HEK293 (cell line): ENCODE data around the gene PDGFA.
A peak's percentile ranks its signal among the peaks of the same experiment; 100 is the strongest.

Experiments
- CTCF ChIA-PET: fragments of 350-600 bp; formaldehyde crosslinking; extraction: SDS; loops from one replicate; lab custom pipeline; 2021; ENCODE audit warnings: antibody characterized with exemption; lab: Yijun Ruan, JAX
- POLR2A ChIA-PET: fragments of 300-600 bp; formaldehyde crosslinking; extraction: SDS; loops from one replicate; lab custom pipeline; 2020; ENCODE audit warnings: antibody characterized with exemption, inconsistent platforms; lab: Yijun Ruan, JAX
- H3K27ac ChIP-seq: fragments of 200-500 bp; sonication (Bioruptor generic); 2 replicates; pipeline ENCODE4 v1.5.1; 2014; ENCODE audit warnings: low read depth, low read length, control low read depth, inconsistent platforms; ENCODE audit errors: extremely low read depth
- H3K36me3 ChIP-seq, 2 experiments: fragments of 200-500 bp in 1 of 2; sonication (Bioruptor generic) in 1 of 2; 1 replicate in 1 of 2; 2 replicates in 1 of 2; pipeline ENCODE4 v1.5.1; 2014 to 2017; ENCODE audit warnings: inconsistent platforms in 2 of 2, low read length in 2 of 2; ENCODE audit not compliant: control insufficient read depth in 2 of 2, insufficient read depth in 1 of 2
- H3K4me1 ChIP-seq: fragments of 200-500 bp; sonication (Bioruptor generic); 2 replicates; pipeline ENCODE4 v1.5.1; 2014; ENCODE audit warnings: mild to moderate bottlenecking, low read length, inconsistent platforms; ENCODE audit not compliant: control insufficient read depth, insufficient read depth
- H3K4me3 ChIP-seq: 2 replicates; pipeline ENCODE4 v1.5.1; 2011; ENCODE audit warnings: low read depth, mild to moderate bottlenecking, control low read depth, low read length, moderate library complexity
- H3K9me3 ChIP-seq: fragments of 200-500 bp; sonication (Bioruptor generic); 2 replicates; pipeline ENCODE4 v1.5.1; 2014; ENCODE audit warnings: low read depth, low read length, inconsistent platforms; ENCODE audit not compliant: control insufficient read depth, insufficient read depth
- BCL11A ChIP-seq: fragments of 450-650 bp; formaldehyde crosslinking; IDR thresholded peaks from 2 replicates; pipeline ENCODE4 v1.5.1; 2016; ENCODE audit warnings: low read depth, missing biosample characterization, missing genetic modification characterization
- KLF17 ChIP-seq: fragments of 450-650 bp; formaldehyde crosslinking; IDR thresholded peaks from 2 replicates; pipeline ENCODE4 v1.5.1; 2016; ENCODE audit warnings: missing biosample characterization, missing genetic modification characterization
- MEIS1 ChIP-seq: sonication (generic); formaldehyde crosslinking; IDR thresholded peaks from 2 replicates; pipeline ENCODE4 v1.8.1; 2022; ENCODE audit warnings: missing genetic modification reagents, mild to moderate bottlenecking, borderline replicate concordance
- MZF1 ChIP-seq: fragments of 450-650 bp; formaldehyde crosslinking; IDR thresholded peaks from 2 replicates; pipeline ENCODE4 v1.5.1; 2017; ENCODE audit warnings: missing biosample characterization, missing genetic modification characterization, borderline replicate concordance
- SP7 ChIP-seq: fragments of 450-650 bp; formaldehyde crosslinking; IDR thresholded peaks from 2 replicates; pipeline ENCODE4 v1.5.1; 2016; ENCODE audit warnings: missing biosample characterization, missing genetic modification characterization
- ZBTB21 ChIP-seq: fragments of 450-650 bp; formaldehyde crosslinking; IDR thresholded peaks from 2 replicates; pipeline ENCODE4 v1.5.1; 2017; ENCODE audit warnings: missing biosample characterization, missing genetic modification characterization
- ZBTB48 ChIP-seq: fragments of 450-650 bp; formaldehyde crosslinking; IDR thresholded peaks from 2 replicates; pipeline ENCODE4 v1.5.1; 2016; ENCODE audit warnings: missing biosample characterization, missing genetic modification characterization
- ZNF112 ChIP-seq: fragments of 450-650 bp; formaldehyde crosslinking; IDR thresholded peaks from 2 replicates; pipeline ENCODE4 v1.5.0; 2017; ENCODE audit warnings: missing biosample characterization, missing genetic modification characterization
- ZNF16 ChIP-seq: fragments of 450-650 bp; formaldehyde crosslinking; IDR thresholded peaks from 2 replicates; pipeline ENCODE4 v1.5.1; 2016; ENCODE audit warnings: low read depth, missing biosample characterization, missing genetic modification characterization
- ZNF174 ChIP-seq: fragments of 450-650 bp; formaldehyde crosslinking; IDR thresholded peaks from 2 replicates; pipeline ENCODE4 v1.5.0; 2017; ENCODE audit warnings: missing biosample characterization, mild to moderate bottlenecking, missing genetic modification characterization
- ZNF223 ChIP-seq: fragments of 450-650 bp; formaldehyde crosslinking; IDR thresholded peaks from 2 replicates; pipeline ENCODE4 v1.5.1; 2016; ENCODE audit warnings: missing biosample characterization, missing genetic modification characterization
- ZNF292 ChIP-seq: fragments of 450-650 bp; formaldehyde crosslinking; IDR thresholded peaks from 2 replicates; pipeline ENCODE4 v1.5.1; 2016; ENCODE audit warnings: low read depth, missing biosample characterization, missing genetic modification characterization, borderline replicate concordance
- ZNF311 ChIP-seq: fragments of 450-650 bp; formaldehyde crosslinking; IDR thresholded peaks from 2 replicates; pipeline ENCODE4 v1.5.1; 2017; ENCODE audit warnings: missing biosample characterization, missing genetic modification characterization, borderline replicate concordance
- ZNF449 ChIP-seq: fragments of 450-650 bp; formaldehyde crosslinking; IDR thresholded peaks from 2 replicates; pipeline ENCODE4 v1.5.1; 2017; ENCODE audit warnings: missing biosample characterization, mild to moderate bottlenecking, missing genetic modification characterization, moderate library complexity
- ZNF529 ChIP-seq: fragments of 450-650 bp; formaldehyde crosslinking; IDR thresholded peaks from 2 replicates; pipeline ENCODE4 v1.5.1; 2017; ENCODE audit warnings: missing genetic modification characterization, missing biosample characterization; ENCODE audit not compliant: insufficient replicate concordance
- ZNF596 ChIP-seq: fragments of 450-650 bp; IDR thresholded peaks from 2 replicates; pipeline ENCODE4 v1.5.0; 2018; ENCODE audit warnings: missing biosample characterization, mild to moderate bottlenecking, missing genetic modification characterization, moderate library complexity
- ZNF626 ChIP-seq: fragments of 450-650 bp; sonication (Bioruptor Pico); formaldehyde crosslinking; IDR thresholded peaks from 2 replicates; pipeline ENCODE4 v1.5.1; 2018; ENCODE audit warnings: missing biosample characterization, missing genetic modification characterization, inconsistent platforms
- ZNF639 ChIP-seq: fragments of 450-650 bp; formaldehyde crosslinking; IDR thresholded peaks from 2 replicates; pipeline ENCODE4 v1.5.1; 2016; ENCODE audit warnings: missing biosample characterization, missing genetic modification characterization
- ZSCAN4 ChIP-seq: fragments of 450-650 bp; formaldehyde crosslinking; IDR thresholded peaks from 2 replicates; pipeline ENCODE4 v1.5.1; 2017; ENCODE audit warnings: missing biosample characterization, missing genetic modification characterization
- TF ChIP-seq, protein P1 (sequence below): fragments of 450-650 bp; formaldehyde crosslinking; IDR thresholded peaks from 2 replicates; pipeline ENCODE4 v1.5.1; 2017; ENCODE audit warnings: missing biosample characterization, missing genetic modification characterization

PDGFA gene

DNA sequence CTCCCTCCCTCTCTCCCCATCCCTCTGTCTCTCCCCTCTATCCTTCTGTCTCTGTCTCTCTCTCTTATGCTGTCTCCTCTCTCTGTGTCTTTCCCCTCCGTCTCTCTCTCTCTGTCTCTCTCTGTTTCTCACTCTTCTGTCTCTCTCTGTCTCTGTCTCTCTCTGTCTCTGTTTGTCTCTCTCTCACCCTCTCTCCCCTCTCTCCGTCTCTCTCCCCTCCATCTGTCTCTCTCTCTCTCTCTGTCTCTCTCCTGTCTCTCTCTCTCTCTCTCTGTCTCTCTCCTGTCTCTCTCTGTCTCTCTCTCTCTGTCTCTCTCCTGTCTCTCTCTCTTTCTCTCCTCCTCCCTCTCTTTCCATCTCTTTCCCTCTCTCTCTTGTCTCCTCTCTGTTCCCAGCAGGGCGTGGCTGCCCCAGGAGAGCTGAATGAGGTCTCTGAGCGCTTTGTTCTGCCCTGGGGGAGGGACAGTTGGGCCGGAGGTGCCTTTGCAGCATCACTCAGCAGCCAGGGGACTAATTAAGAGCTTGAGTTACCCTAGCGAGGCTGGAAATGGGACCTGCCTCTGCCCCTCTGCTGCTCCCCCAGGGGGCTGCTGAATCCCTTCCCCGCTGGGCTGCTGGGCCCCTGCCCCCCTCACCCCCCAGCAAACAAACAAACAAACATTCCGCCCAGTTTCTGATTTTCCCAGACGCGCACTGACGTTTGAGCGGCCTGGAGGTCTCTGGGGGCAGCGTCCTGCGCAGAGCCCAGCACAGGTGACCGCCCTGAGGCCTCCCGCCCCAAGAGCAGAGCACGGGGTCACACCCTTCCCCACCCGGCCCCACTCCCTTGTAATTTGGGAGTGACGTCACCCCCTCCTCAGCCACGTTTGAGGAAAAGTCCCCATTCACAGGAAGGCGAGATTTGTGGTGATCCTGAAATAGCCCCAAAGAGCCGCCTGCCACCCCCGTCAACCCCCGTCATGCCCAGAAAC is 68.1 kb downstream of the PDGFA start (continued):
- no peak for TF ChIP-seq ZNF626 (tag by site-specific recombination)
- TF ChIP-seq SP7: 0 out of 2 replicates have a peak, but pooled peaks have one; percentile 33
- no peak for TF ChIP-seq ZNF16 (tag by site-specific recombination)
- no peak for TF ChIP-seq ZBTB21
- TF ChIP-seq ZNF449: no peak
- TF ChIP-seq KLF17 (tag by site-specific recombination): peak; percentile 69; the same call in 1 of the 2 replicates
- TF ChIP-seq, all 188 proteins: peak for 7

DNA sequence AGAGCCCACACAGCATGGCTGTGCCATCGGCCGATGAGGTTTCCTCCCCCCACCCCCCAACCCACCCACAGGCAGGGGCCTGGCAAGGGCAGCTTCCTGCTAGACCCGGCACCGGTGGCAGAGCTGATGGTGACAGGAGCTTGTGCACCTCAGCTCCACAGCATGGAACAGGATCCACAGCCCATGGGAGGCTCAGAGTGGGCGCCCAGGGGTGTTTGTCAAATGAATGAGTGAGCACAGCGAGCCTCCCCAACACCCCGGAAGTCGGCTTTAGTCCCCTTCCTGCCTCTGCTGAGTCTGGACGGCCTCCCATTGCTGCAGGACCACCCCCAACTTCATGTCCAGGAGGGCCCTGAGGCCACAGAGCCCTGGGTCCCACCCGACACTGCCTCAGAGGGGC is 68.9 kb downstream of the PDGFA start:
- TF ChIP-seq ZNF311: no peak
- TF ChIP-seq ZSCAN4 (tag by site-specific recombination): no peak
- no peak for TF ChIP-seq ZNF596
- TF ChIP-seq MZF1 (tag by site-specific recombination): no peak
- TF ChIP-seq ZBTB48 (tag by site-specific recombination): no peak
- no peak for TF ChIP-seq MEIS1 (CRISPR knock-in tag)
- TF ChIP-seq, protein P1, sequence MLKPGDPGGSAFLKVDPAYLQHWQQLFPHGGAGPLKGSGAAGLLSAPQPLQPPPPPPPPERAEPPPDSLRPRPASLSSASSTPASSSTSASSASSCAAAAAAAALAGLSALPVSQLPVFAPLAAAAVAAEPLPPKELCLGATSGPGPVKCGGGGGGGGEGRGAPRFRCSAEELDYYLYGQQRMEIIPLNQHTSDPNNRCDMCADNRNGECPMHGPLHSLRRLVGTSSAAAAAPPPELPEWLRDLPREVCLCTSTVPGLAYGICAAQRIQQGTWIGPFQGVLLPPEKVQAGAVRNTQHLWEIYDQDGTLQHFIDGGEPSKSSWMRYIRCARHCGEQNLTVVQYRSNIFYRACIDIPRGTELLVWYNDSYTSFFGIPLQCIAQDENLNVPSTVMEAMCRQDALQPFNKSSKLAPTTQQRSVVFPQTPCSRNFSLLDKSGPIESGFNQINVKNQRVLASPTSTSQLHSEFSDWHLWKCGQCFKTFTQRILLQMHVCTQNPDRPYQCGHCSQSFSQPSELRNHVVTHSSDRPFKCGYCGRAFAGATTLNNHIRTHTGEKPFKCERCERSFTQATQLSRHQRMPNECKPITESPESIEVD (tag by site-specific recombination): no peak
- no peak for TF ChIP-seq ZNF529 (tag by site-specific recombination)
- TF ChIP-seq ZNF174 (tag by site-specific recombination): no peak
- TF ChIP-seq BCL11A (tag by site-specific recombination): no peak
- TF ChIP-seq ZNF112 (tag by site-specific recombination): no peak
- TF ChIP-seq ZNF639: no peak
- TF ChIP-seq ZNF292 (tag by site-specific recombination): no peak
- TF ChIP-seq ZNF223 (tag by site-specific recombination): no peak
- POLR2A ChIA-PET: interaction anchor here (0.6 kb wide), 1 partner anchor 111 kb away, joined by 4 read pairs; no protein-coding TSS in a partner anchor
- no peaks in the 10 kb centered on the region for H3K4me1 ChIP-seq
- H3K9me3 ChIP-seq: no peaks in the 10 kb centered on the region
- no peaks in the 10 kb centered on the region for H3K36me3 ChIP-seq
- CTCF ChIA-PET: no interaction called here
- no peak overlapping the region for H3K4me3 ChIP-seq
- H3K27ac ChIP-seq: no peak overlapping the region
